A673 (cell line): ENCODE data around the gene MRPL53. TPM values are rescaled to one million over a fixed set of nuclear protein-coding genes. Genes with fewer than 3 reads are reported as not detected.
A peak's percentile ranks its signal among the peaks of the same experiment; 100 is the strongest.

Experiments
- BruUV-seq: library from RNA; stranded (reverse); fragments of 400-500 nt; replicated peaks from 2 replicates; lab custom pipeline; 2021; lab: Mats Ljungman, UMichigan
- CTCF ChIA-PET: fragments of 300-600 bp; sonication (Branson Sonifier 250); formaldehyde crosslinking; loops from one replicate; lab custom pipeline; 2022; ENCODE audit warnings: antibody characterized with exemption; lab: Charles Lee
- POLR2A ChIA-PET: fragments of 300-600 bp; sonication (Branson Sonifier 250); formaldehyde crosslinking; loops from one replicate; lab custom pipeline; 2022; ENCODE audit warnings: antibody characterized with exemption; ENCODE audit not compliant: low non-redundant PET; lab: Charles Lee
- DNase-seq: peaks from one replicate; pipeline ENCODE4 v3.0.0-alpha.2; 2015; ENCODE audit warnings: low spot score
- H3K27ac ChIP-seq: fragments of 200-600 bp; sonication (generic); 2 replicates; pipeline ENCODE4 v1.5.1; 2016; ENCODE audit warnings: mixed run types, low read depth, mild to moderate bottlenecking, mixed read lengths, antibody characterized with exemption, low read length; ENCODE audit not compliant: poor library complexity, severe bottlenecking
- H3K27me3 ChIP-seq: fragments of 200-600 bp; sonication (generic); replicated peaks from 2 replicates; pipeline ENCODE4 v1.6.1; 2017; ENCODE audit warnings: mixed run types, low read depth, mild to moderate bottlenecking, mixed read lengths, antibody characterized with exemption, low read length; ENCODE audit not compliant: insufficient read depth, poor library complexity
- H3K36me3 ChIP-seq: fragments of 200-600 bp; sonication (generic); 2 replicates; pipeline ENCODE4 v1.6.1; 2016; ENCODE audit warnings: mixed run types, mild to moderate bottlenecking, mixed read lengths, antibody characterized with exemption, low read length; ENCODE audit not compliant: insufficient read depth, poor library complexity, severe bottlenecking
- H3K4me1 ChIP-seq: fragments of 200-600 bp; sonication (generic); 2 replicates; pipeline ENCODE4 v1.6.1; 2017; ENCODE audit warnings: mixed run types, mild to moderate bottlenecking, mixed read lengths, antibody characterized with exemption, low read length; ENCODE audit not compliant: insufficient read depth, poor library complexity, severe bottlenecking
- H3K4me3 ChIP-seq: fragments of 200-600 bp; sonication (generic); 2 replicates; pipeline ENCODE4 v1.5.1; 2016; ENCODE audit warnings: low read depth, mixed run types, mild to moderate bottlenecking, mixed read lengths, low read length; ENCODE audit not compliant: poor library complexity, severe bottlenecking
- H3K9me3 ChIP-seq: fragments of 200-600 bp; sonication (generic); 2 replicates; pipeline ENCODE4 v1.6.1; 2016; ENCODE audit warnings: mixed run types, low read depth, mild to moderate bottlenecking, mixed read lengths, antibody characterized with exemption, low read length; ENCODE audit not compliant: poor library complexity, severe bottlenecking
- CTCF ChIP-seq: fragments of 300-800, 200-600 bp; sonication (generic); conservative IDR thresholded peaks from 2 replicates; pipeline ENCODE4 v1.5.1; 2017; ENCODE audit warnings: low read depth, mild to moderate bottlenecking, antibody characterized with exemption, low read length, moderate library complexity, mixed read lengths
- EZH2 ChIP-seq: fragments of 200-600 bp; sonication (generic); IDR thresholded peaks from 2 replicates; pipeline ENCODE4 v1.6.1; 2017; ENCODE audit warnings: borderline replicate concordance, low read depth, mild to moderate bottlenecking, mixed read lengths, antibody characterized with exemption, low read length; ENCODE audit not compliant: poor library complexity, severe bottlenecking
- intact Hi-C: fragments of 100-400 bp; cut with micrococcal nuclease; formaldehyde crosslinking; loops from one replicate; pipeline ENCODE4 v1.10.0; 2022; ENCODE audit not compliant: unreplicated experiment
- total RNA-seq: library from RNA; stranded (reverse); gene quantifications from 2 replicates; pipeline ENCODE4 v1.2.3, GENCODE V29; 2021

The MRPL53 gene
- total RNA-seq, 1 experiment from 2014 or later = 104 TPM

- peak overlapping the region; percentile 97 for H3K27ac ChIP-seq
- H3K4me3 ChIP-seq = peak overlapping the region; percentile 63
- CTCF ChIA-PET = interaction anchor here (1.1 kb wide), 1 partner anchor 25 kb away, joined by 3 read pairs; the partner anchor contains the start of genes CCDC142 and TTC31
- POLR2A ChIA-PET = no interaction called here
- no peaks in the 10 kb centered on the region for H3K9me3 ChIP-seq
- no TSS peak for BruUV-seq
- peaks cover 14% of the 10 kb centered on the region for H3K36me3 ChIP-seq
- peak; percentile 89 for DNase-seq
- peaks cover 15% of the 10 kb centered on the region for H3K4me1 ChIP-seq
- intact Hi-C loops = loop anchor here (2.0 kb wide), 1 partner anchor 21 kb away; the partner anchor contains the start of genes AUP1 and HTRA2
- TF ChIP-seq EZH2 = no peak
- no peak for TF ChIP-seq CTCF
- H3K27me3 ChIP-seq = peaks cover 5% of the 10 kb centered on the region
These were observed 35.5 kb upstream of the MRPL53 start for GRCh38 chr2:74507926-74508520.

- Histone ChIP-seq H3K4me1 (peaks cover 13% of the 10 kb centered on the region), H3K4me3 (peak within 1 kb of the TSS; percentile 63), H3K27me3 (no peaks in the 10 kb centered on the region), H3K9me3 (no peaks in the 10 kb centered on the region), H3K27ac (peak within 1 kb of the TSS; percentile 97), H3K36me3 (peaks cover 14% of the 10 kb centered on the region)
- TF ChIP-seq CTCF (peak; percentile 72), EZH2 (no peak)
- ChIA-PET CTCF (interaction anchor here (0.6 to 1.1 kb wide), 2 partner anchors 24 to 25 kb away, joined by 3 read pairs; partner anchors contain the start of genes CCDC142 and TTC31), POLR2A (interaction anchor here (0.6 to 0.8 kb wide), 2 partner anchors 25 to 41 kb away, joined by 4 to 13 read pairs; partner anchors contain the start of genes CCDC142 and TTC31)
- BruUV-seq = no TSS peak
- intact Hi-C loops = loop anchor here (2.0 kb wide), 1 partner anchor 21 kb away; the partner anchor contains the start of genes AUP1 and HTRA2
- peak; percentile 99 for DNase-seq
These were observed 34.9 kb upstream of the MRPL53 start, which contains the start of gene PCGF1 for GRCh38 chr2:74507145-74507925. Gene PCGF1 (minus strand): TSS chr2:74507695. CDS start chr2:74507668, 27 bp downstream.

GRCh38 chr2:74505448-74506246, 33.2 kb upstream of the MRPL53 start:
- BruUV-seq = no TSS peak
- TF ChIP-seq CTCF (no peak), EZH2 (no peak)
- peaks cover 14% of the 10 kb centered on the region for H3K36me3 ChIP-seq
- DNase-seq = no peak
- intact Hi-C loops = loop anchor here (2.0 kb wide), 1 partner anchor 23 kb away; the partner anchor contains the start of genes AUP1 and HTRA2
- H3K27me3 ChIP-seq = no peaks in the 10 kb centered on the region
- H3K27ac ChIP-seq = no peak overlapping the region
- ChIA-PET CTCF (no interaction called here), POLR2A (no interaction called here)
- H3K4me1 ChIP-seq = peaks cover 13% of the 10 kb centered on the region
- H3K4me3 ChIP-seq = peak overlapping the region; percentile 0
- no peaks in the 10 kb centered on the region for H3K9me3 ChIP-seq
